Activated T-helper 2 cell treated with anti-CD3 and anti-CD28 coated beads, Interferon-gamma antibody, Interleukin-2, Interleukin-4, amounts not matched to agents 10 μg/mL and 5 μg/mL and 100 μg/mL, durations not matched to agents 14 hours and 24 hours and 36 hours (primary cell): ENCODE data around the gene INPP5K. TPM values are rescaled to one million over a fixed set of nuclear protein-coding genes. Genes with fewer than 3 reads are reported as not detected.
"Not testable (repeated sequence)": the region's sequence is repeated elsewhere in the genome, so short reads cannot be mapped to it uniquely, and the experiment has no call there.

Experiments used
- DNase-seq: peaks from one replicate; pipeline ENCODE4 v3.0.0; 2021; ENCODE audit warnings: low spot score
- H3K27ac Mint-ChIP-seq: one replicate; pipeline ENCODE4 v1.8.0; 2021; ENCODE audit warnings: mixed read lengths
- H3K27me3 Mint-ChIP-seq: one replicate; pipeline ENCODE4 v1.8.0; 2021; ENCODE audit warnings: low read depth, mixed read lengths
- H3K36me3 Mint-ChIP-seq: one replicate; pipeline ENCODE4 v1.8.0; 2021; ENCODE audit warnings: low read depth, mixed read lengths
- H3K4me1 Mint-ChIP-seq: one replicate; pipeline ENCODE4 v1.8.0; 2021; ENCODE audit warnings: low read depth, mixed read lengths
- H3K4me3 Mint-ChIP-seq: one replicate; pipeline ENCODE4 v1.8.0; 2021; ENCODE audit warnings: low read depth, mild to moderate bottlenecking, moderate library complexity, mixed read lengths
- H3K9me3 Mint-ChIP-seq: one replicate; pipeline ENCODE4 v1.8.0; 2021; ENCODE audit warnings: mixed read lengths
- intact Hi-C: fragments of 100-400 bp; cut with micrococcal nuclease; formaldehyde crosslinking; loops from one replicate; pipeline ENCODE4 v1.15.1; 2023
- total RNA-seq: library from RNA; stranded (reverse); gene quantifications from 2 replicates; pipeline ENCODE4 v1.2.3, GENCODE V29; 2022

INPP5K gene
- total RNA-seq, 1 donor from 2014 or later, result 31.0 TPM

DNA sequence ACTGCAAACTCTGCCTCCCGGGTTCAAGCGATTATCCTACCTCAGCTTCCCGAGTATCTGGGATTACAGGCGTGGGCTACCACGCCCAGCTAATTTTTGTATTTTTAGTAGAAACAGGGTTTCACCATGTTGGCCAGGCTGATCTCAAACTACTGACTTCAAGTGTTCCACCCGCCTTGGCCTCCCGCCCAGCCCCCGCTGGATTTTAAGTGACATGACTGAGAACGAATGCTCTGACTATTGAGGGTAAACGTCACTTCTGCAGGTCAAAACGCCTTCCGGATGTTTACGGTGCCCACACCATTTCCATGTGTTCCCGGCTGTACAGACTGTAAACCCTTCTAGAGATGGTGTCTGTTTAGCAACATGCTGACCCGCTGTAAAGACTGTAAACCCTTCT, 23.4 kb upstream of the INPP5K start:
- H3K4me3 Mint-ChIP-seq, result no peak overlapping the region
- H3K27ac Mint-ChIP-seq, result no peak overlapping the region
- intact Hi-C loops, result no loop called here
- no peaks in the 10 kb centered on the region for H3K27me3 Mint-ChIP-seq
- no peak for DNase-seq
- no peaks in the 10 kb centered on the region for H3K9me3 Mint-ChIP-seq
- no peaks in the 10 kb centered on the region for H3K4me1 Mint-ChIP-seq
- H3K36me3 Mint-ChIP-seq, result peaks cover 40% of the 10 kb centered on the region

DNA sequence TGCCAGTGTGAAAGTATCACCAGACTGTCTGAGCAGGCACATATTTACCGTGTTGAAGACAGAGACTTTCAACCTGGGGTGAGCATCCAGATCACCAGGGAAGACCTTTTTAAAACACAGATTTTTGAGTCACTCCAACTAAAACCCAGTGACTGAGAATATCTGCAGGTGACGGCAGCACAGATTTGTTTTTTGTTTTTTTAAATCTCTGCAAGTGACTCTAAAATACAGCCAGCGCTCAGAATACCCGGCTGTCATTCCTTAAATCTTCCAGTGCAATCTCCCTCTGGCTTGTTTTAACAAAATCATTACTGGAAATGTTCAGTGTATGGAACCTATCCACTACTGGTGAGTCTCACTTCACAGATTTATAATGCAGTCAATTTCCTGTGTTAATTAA, 19.3 kb upstream of the INPP5K start:
- H3K4me1 Mint-ChIP-seq, result no peaks in the 10 kb centered on the region
- no peaks in the 10 kb centered on the region for H3K9me3 Mint-ChIP-seq
- no peaks in the 10 kb centered on the region for H3K27me3 Mint-ChIP-seq
- H3K4me3 Mint-ChIP-seq, result no peak overlapping the region
- peaks cover 49% of the 10 kb centered on the region for H3K36me3 Mint-ChIP-seq
- H3K27ac Mint-ChIP-seq, result no peak overlapping the region
- intact Hi-C loops, result no loop called here
- DNase-seq, result no peak

DNA sequence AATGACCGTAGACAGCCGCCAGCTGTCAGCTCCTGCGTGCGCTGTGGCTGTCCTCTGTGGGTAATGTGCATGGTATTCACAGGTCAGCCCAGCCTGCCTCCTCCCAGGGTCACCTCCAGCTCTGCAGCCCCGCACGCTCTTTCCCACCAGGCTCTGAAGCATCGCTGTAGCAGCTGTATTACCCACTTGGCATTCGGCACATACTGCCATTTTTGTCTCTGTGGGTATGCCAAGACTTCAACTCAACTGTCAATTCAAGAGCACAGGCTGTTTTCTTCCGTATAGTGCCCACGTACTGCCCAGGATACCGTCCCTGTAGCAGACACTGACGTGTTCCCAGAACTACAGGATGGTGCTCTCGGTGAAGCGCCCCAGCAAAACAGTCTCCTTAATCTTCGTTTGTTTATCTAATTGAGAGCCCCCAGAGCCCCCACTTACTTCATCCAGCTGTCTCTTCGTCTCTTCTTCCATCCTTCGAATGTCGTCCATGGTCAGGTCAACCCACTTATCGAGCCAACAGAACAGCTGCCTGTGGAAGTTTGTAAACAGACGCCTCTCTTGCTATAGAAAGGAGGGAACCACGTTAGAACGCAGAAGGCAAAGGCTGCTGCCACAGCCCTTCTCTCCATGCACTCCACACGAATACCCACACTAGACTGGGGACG, 17.4 kb upstream of the INPP5K start:
- H3K27ac Mint-ChIP-seq, result no peak overlapping the region
- no peak overlapping the region for H3K4me3 Mint-ChIP-seq
- H3K36me3 Mint-ChIP-seq, result peaks cover 41% of the 10 kb centered on the region
- intact Hi-C loops, result no loop called here
- no peaks in the 10 kb centered on the region for H3K9me3 Mint-ChIP-seq
- H3K27me3 Mint-ChIP-seq, result no peaks in the 10 kb centered on the region
- DNase-seq, result no peak
- H3K4me1 Mint-ChIP-seq, result no peaks in the 10 kb centered on the region

DNA sequence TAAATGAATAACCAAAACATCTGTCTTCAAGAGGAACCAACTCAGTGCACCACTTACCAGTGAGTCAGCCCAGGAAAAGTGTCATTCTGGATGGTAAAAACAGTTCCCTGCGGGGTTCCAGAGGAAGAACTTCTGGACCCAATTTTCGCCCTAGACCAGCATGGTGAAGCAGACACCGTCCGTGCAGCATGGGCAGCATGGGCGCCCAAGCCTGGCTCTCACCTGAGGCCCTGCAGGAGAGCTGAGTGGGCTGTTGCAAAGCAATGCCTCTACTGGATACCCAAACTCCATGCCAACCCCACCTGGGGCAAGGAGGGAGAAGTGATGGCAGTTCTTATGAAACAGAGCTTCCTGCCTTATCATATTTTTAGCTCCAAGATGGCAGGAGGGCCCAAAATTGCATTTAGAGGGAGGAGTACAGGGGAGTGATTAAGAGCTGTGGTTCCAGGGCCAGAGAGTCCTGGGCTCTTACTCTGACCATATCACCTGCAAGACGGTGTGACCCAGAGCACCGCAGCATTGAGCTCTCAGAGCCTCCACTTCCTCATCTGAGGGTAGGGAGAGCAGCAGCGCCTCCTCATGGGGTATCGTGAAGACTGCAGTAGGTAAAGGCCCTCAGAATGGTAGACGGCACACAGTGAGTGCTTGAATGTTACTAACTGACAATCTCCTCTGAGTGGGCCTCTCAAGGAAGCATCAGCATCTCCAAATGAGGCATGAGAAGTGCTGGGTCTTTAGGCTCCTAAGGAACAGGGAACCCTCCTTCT, 16.6 kb upstream of the INPP5K start:
- intact Hi-C loops, result no loop called here
- H3K9me3 Mint-ChIP-seq, result no peaks in the 10 kb centered on the region
- H3K27ac Mint-ChIP-seq, result no peak overlapping the region
- no peak overlapping the region for H3K4me3 Mint-ChIP-seq
- H3K36me3 Mint-ChIP-seq, result peaks cover 41% of the 10 kb centered on the region
- H3K27me3 Mint-ChIP-seq, result no peaks in the 10 kb centered on the region
- peak; percentile 28 for DNase-seq
- no peaks in the 10 kb centered on the region for H3K4me1 Mint-ChIP-seq

DNA sequence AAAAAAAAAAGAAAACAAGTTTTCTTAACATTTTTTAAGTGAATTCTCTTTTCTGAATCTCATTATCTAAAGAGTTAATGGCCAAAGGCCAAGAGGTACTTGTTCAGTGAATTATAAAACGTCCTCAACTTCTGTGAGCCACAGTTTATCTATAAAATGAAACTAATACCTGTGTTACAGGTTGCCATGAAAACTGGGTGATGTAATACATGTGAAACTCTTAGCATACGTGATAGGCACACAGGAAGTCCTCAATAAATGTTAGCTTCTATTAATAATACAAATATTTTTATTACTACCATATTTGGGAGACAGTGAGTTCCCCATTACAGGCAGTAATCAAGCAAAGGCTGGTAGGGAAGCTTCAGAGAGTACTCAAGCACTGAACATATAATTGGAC, 13.5 kb upstream of the INPP5K start:
- peaks cover 10% of the 10 kb centered on the region for H3K4me1 Mint-ChIP-seq
- no peak overlapping the region for H3K4me3 Mint-ChIP-seq
- intact Hi-C loops, result no loop called here
- H3K27me3 Mint-ChIP-seq, result no peaks in the 10 kb centered on the region
- no peak for DNase-seq
- H3K9me3 Mint-ChIP-seq, result no peaks in the 10 kb centered on the region
- H3K36me3 Mint-ChIP-seq, result peaks cover 50% of the 10 kb centered on the region
- no peak overlapping the region for H3K27ac Mint-ChIP-seq

DNA sequence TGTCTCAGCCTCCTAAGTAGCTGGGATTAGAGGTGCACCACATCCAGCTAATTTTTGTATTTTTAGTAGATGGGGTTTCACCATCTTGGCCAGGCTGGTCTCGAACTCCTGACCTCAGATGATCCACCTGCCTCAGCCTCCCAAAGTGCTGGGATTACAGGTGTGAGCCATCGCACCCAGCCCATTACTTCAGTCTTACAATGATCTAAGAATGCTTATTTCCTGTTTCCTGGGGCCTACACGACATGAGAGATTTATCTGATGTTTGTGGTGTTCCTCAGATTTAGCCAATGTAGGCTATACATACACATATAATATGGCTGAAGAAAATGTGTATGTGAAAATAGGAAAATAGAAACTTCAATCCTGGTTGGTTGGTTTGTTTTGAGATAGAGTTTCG, 10.5 kb upstream of the INPP5K start:
- DNase-seq, result peak; percentile 25
- H3K4me1 Mint-ChIP-seq, intact Hi-C loops, H3K4me3 Mint-ChIP-seq, H3K9me3 Mint-ChIP-seq, H3K27me3 Mint-ChIP-seq: not testable (repeated sequence)
- peak overlapping the region; percentile 40 for H3K27ac Mint-ChIP-seq
- peaks cover 29% of the 10 kb centered on the region for H3K36me3 Mint-ChIP-seq

DNA sequence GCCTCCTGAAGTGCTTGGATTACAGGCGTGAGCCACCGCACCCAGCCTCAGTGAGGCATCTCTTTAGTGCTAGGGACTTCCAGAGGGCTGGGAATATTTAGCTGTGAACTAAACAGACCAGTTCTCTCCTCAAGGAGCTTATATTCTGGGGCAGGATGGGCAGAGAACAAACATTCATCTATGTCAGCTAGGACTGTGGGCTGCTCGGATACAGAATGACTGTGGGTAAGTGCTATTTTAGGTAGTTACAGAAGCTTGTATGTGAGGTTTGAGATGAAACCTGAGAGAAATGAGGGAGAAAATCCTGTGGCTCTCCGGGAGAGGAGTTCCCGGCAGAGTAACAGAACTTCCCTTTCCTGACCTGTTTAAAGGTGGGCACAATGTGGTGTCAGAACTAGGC, 6.2 kb upstream of the INPP5K start:
- no peak overlapping the region for H3K27ac Mint-ChIP-seq
- peaks cover 38% of the 10 kb centered on the region for H3K36me3 Mint-ChIP-seq
- H3K27me3 Mint-ChIP-seq, result no peaks in the 10 kb centered on the region
- no peak overlapping the region for H3K4me3 Mint-ChIP-seq
- peaks cover 12% of the 10 kb centered on the region for H3K4me1 Mint-ChIP-seq
- no peaks in the 10 kb centered on the region for H3K9me3 Mint-ChIP-seq
- no peak for DNase-seq
- intact Hi-C loops, result no loop called here

DNA sequence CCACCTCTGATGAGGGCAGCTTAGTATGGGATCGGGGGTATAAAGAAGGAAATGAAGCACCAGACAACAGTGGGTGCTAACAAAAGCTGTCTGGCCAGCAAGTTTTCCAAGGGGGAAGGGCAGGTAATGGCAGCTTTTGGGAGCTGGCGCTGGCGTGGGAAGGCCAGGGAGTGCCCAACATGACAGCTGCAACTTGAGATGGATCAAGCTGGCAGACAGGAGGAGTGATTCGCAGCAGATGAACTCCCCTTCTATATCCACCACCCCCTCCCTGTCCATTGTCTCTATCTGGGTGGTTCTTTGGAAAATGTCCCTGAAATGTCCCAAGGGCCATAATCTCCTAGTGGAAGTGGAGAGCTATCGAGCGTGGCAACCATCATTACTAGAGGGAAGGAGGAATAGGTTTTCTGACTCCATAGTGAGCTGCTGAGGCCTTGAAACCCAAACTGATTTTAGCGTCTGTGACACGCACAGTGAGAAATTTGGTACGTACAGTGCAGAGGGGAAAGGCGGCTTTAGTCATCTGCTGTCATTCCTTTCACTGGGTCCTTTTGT, 4.8 kb upstream of the INPP5K start:
- intact Hi-C loops, result no loop called here
- Mint-ChIP-seq H3K36me3 (peaks cover 29% of the 10 kb centered on the region), H3K9me3 (no peaks in the 10 kb centered on the region), H3K4me1 (peaks cover 8% of the 10 kb centered on the region), H3K4me3 (no peak overlapping the region), H3K27ac (no peak overlapping the region), H3K27me3 (no peaks in the 10 kb centered on the region)
- no peak for DNase-seq

DNA sequence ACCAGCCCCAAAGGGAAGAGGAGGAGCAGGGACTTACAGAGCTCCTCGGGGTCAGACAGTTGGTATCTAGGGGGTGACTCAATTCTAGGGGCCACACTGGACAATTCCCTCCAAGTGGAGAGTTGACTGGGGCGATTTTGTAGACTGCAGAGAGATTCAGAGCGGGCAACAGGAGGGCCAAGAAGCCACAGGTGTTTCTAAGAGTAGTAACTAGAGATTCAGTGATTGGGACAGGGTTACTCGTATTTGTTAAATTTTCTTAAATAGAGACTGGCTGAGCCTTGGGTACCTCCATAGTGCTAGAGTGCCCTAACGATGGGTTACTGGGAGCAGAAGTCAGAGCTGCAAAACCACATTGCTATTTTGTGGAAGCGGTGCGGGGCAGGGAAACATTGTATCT, 3.3 kb upstream of the INPP5K start:
- intact Hi-C loops, result loop anchor here (10.0 kb wide), 1 partner anchor 245 kb away; the partner anchor contains the start of genes BHLHA9 and TRARG1
- H3K4me1 Mint-ChIP-seq, result peaks cover 13% of the 10 kb centered on the region
- peaks cover 22% of the 10 kb centered on the region for H3K36me3 Mint-ChIP-seq
- no peak overlapping the region for H3K4me3 Mint-ChIP-seq
- no peaks in the 10 kb centered on the region for H3K27me3 Mint-ChIP-seq
- H3K27ac Mint-ChIP-seq, result no peak overlapping the region
- H3K9me3 Mint-ChIP-seq, result no peaks in the 10 kb centered on the region
- DNase-seq, result no peak

DNA sequence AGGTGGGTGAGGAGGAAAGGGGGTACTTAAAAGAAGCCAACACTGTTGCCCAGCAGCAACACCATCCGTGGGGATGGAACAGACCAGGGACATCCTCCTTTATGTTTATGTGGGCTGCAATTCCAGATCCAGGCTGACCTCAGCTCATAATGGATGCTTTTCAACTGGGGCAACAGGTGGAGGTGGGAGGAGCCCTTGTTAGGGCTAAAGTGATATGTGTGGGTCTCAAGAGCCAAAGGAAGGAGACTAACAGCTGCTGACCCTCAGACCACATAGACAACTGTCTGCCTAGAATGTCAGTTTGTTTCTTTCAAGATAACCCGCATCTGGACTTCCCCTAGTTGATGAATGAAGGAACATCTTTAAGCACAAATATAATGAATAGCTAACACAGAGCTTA, 2.0 kb upstream of the INPP5K start:
- Mint-ChIP-seq H3K27ac (no peak overlapping the region), H3K27me3 (no peaks in the 10 kb centered on the region), H3K4me3 (peak overlapping the region; percentile 84), H3K9me3 (no peaks in the 10 kb centered on the region), H3K36me3 (peaks cover 26% of the 10 kb centered on the region), H3K4me1 (peaks cover 15% of the 10 kb centered on the region)
- intact Hi-C loops, result loop anchor here (10.0 kb wide), 1 partner anchor 244 kb away; the partner anchor contains the start of genes BHLHA9 and TRARG1
- DNase-seq, result no peak

DNA sequence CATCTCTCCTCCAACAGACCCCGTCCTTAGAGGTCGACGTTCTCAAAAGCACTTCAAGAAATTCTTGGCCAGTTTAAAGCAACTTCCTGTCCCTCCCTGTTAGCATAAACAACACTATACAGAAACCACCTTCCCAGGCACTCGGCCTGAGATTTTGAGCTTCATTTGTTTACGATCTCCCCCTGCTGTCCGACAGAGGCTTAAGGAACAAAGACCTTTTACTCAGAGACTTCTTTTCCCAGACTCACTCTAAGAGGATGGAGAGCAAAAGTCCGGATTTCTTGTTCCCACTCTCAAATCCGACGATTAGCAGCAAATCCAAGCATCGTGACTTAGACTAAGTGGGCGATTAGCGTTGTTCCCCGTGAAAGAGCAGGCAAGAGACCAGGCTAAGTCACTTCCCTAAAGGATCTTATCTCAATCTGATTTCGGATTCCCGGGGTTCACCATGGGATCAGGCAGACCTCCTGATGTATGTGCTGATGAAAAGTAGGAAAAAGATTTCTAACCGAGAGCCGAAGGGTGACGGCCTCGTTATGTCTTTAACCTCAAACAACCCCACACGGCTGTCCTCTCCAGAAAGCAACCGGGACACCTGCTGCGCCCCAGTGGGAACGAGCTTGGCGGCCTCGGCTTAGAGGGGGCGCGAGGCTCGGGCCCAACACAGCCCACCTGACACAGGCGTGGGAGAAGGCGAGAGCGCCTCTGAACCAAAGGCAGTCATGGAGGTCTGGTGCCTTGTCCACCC, 598 bp downstream of the INPP5K start:
- intact Hi-C loops, result loop anchor here (1.0 to 10.0 kb wide), 6 partner anchors 28 to 241 kb away; partner anchors contain the start of genes BHLHA9, CRK, PITPNA and TRARG1
- peaks cover 28% of the 10 kb centered on the region for H3K36me3 Mint-ChIP-seq
- H3K9me3 Mint-ChIP-seq, result no peaks in the 10 kb centered on the region
- H3K27ac Mint-ChIP-seq, result peak overlapping the region; percentile 82
- H3K4me1 Mint-ChIP-seq, result peaks cover 15% of the 10 kb centered on the region
- H3K4me3 Mint-ChIP-seq, result peak overlapping the region; percentile 84
- peak; percentile 53 for DNase-seq
- no peaks in the 10 kb centered on the region for H3K27me3 Mint-ChIP-seq

DNA sequence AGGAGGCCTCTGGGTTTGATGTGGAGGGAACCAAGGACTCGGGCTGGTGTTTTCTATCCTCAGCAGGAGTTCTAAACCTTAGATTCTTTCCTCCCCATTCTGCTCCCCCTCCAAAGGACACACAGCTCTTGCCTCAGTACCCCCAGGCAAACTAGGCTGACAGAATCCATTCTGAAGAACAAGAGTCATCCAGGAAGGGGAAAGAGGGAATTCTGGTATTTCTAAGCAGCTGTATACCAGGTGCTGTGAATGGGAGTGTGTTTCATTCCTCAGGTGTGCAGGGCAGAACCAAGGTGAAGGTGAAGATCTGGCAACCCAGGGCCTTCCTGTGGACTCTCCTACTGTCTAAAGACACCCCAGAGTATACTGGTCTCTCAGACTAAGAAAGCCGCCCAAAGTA, 4.1 kb downstream of the INPP5K start:
- Mint-ChIP-seq H3K9me3 (no peaks in the 10 kb centered on the region), H3K4me1 (peaks cover 20% of the 10 kb centered on the region), H3K4me3 (no peak overlapping the region), H3K27me3 (no peaks in the 10 kb centered on the region), H3K36me3 (peaks cover 21% of the 10 kb centered on the region), H3K27ac (no peak overlapping the region)
- intact Hi-C loops, result loop anchor here (10.0 kb wide), 1 partner anchor 238 kb away; the partner anchor contains the start of genes BHLHA9 and TRARG1
- no peak for DNase-seq
